SU-DHL-6 (cell line): ENCODE results near the gene PLCL1.

Source experiments
- EZH2phosphoT487 ChIP-seq: fragments of 200-600 bp; sonication (generic), shearing (Covaris generic); conservative IDR thresholded peaks from 2 replicates; pipeline ENCODE4 v1.6.1; 2018; ENCODE audit warnings: mild to moderate bottlenecking, antibody characterized with exemption, low read length, moderate library complexity, mixed read lengths
- TF ChIP-seq, protein P1 (sequence below): fragments of 200-600 bp; sonication (generic); IDR thresholded peaks from one replicate; pipeline ENCODE4 v1.5.1; 2017; ENCODE audit warnings: antibody characterized with exemption, mild to moderate bottlenecking, low read length, moderate library complexity; ENCODE audit not compliant: insufficient read depth, poor library complexity, severe bottlenecking

DNA sequence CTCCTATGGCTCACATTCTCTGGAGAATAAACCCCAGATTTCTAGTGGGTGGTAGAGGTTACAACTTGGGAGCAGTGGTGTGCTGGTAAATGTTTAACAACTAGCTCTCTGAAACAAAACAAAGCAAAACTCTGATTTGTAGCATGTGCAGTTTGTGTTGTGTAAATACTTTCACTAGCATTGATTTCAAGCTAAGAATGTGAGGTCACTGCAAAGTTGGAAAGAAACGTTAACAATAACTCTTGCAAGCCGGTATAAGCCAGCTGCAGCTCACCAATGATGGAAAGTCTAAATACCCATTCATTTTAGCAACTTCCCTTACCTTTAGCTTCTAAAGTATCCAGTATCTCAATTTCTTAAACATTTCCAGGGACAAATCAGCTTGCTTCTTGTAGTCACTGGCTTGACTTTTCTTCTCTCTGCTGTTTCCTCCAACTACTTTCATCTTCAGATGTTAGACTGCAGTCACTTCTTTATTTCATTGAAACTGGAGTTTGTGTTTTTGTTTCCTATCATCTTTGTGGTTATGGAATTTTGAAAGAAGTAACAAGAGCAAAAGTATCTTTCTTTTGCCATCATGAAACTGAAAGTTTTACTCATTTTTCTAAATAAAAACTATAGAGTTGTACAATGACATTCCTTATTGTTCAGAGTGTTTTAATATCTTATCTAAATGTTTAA lies 140.2 kb downstream of the PLCL1 start:
- TF ChIP-seq, protein P1, sequence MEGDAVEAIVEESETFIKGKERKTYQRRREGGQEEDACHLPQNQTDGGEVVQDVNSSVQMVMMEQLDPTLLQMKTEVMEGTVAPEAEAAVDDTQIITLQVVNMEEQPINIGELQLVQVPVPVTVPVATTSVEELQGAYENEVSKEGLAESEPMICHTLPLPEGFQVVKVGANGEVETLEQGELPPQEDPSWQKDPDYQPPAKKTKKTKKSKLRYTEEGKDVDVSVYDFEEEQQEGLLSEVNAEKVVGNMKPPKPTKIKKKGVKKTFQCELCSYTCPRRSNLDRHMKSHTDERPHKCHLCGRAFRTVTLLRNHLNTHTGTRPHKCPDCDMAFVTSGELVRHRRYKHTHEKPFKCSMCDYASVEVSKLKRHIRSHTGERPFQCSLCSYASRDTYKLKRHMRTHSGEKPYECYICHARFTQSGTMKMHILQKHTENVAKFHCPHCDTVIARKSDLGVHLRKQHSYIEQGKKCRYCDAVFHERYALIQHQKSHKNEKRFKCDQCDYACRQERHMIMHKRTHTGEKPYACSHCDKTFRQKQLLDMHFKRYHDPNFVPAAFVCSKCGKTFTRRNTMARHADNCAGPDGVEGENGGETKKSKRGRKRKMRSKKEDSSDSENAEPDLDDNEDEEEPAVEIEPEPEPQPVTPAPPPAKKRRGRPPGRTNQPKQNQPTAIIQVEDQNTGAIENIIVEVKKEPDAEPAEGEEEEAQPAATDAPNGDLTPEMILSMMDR, result no peak
- no peak for TF ChIP-seq EZH2phosphoT487
